Nephron progenitor cell (in vitro differentiated cells): ENCODE data around the gene GNS.
A peak's percentile ranks its signal among the peaks of the same experiment; 100 is the strongest.

Experiments
- DNase-seq: peaks from one replicate; pipeline ENCODE4 v3.0.0; 2021
- H3K27ac Mint-ChIP-seq: 2 replicates; pipeline ENCODE4 v1.8.0; 2021; ENCODE audit warnings: mild to moderate bottlenecking, moderate library complexity, mixed read lengths
- H3K27me3 Mint-ChIP-seq: 2 replicates; pipeline ENCODE4 v1.8.0; 2021; ENCODE audit warnings: mild to moderate bottlenecking, low read depth, mixed read lengths; ENCODE audit not compliant: poor library complexity
- H3K36me3 Mint-ChIP-seq: 2 replicates; pipeline ENCODE4 v1.8.0; 2021; ENCODE audit warnings: low read depth, mixed read lengths
- H3K4me1 Mint-ChIP-seq: 2 replicates; pipeline ENCODE4 v1.8.0; 2021; ENCODE audit warnings: mixed read lengths
- H3K4me3 Mint-ChIP-seq: 2 replicates; pipeline ENCODE4 v1.8.0; 2021; ENCODE audit warnings: mild to moderate bottlenecking, moderate library complexity, mixed read lengths
- H3K9me3 Mint-ChIP-seq: 2 replicates; pipeline ENCODE4 v1.8.0; 2021; ENCODE audit warnings: mild to moderate bottlenecking, moderate library complexity, mixed read lengths
- TF ChIP-seq, protein P1 (sequence below): fragments of 200-600 bp; sonication (generic); IDR thresholded peaks from 2 replicates; pipeline ENCODE4 v1.5.0; 2021; ENCODE audit warnings: antibody characterized with exemption

GNS gene

DNA sequence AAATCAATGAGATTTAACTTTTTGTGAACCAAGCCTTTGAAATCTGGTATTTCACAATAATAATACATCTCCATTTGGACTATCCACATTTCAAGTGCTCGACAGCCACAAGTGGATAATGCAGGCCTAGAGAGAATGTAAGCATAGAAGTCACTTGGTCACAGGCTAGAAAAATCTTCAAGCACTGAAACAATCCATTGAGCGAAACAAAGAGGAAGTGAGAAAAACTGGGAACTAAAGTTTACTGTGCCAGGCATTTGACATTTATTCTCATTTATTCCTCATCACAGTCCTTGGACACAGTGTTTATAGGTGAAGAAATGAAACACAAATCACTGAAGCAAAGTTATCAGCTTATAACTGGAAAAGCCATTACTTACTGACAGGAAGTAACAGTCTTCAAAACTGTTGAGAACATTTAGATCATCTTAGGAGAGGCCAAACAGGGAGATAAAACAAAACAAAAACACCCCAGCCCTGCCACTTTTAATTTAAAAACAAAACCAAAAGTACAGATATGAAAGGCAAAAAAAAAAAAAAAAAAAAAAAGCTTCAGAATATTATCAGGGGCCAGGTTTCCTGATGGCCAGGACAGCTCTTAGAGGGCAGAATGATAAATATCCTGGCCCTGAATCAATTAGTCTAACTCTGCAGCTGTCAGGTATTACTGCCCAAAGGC, 29.2 kb downstream of the GNS start:
- H3K9me3 Mint-ChIP-seq: no peaks in the 10 kb centered on the region
- peak overlapping the region; percentile 20 for H3K27ac Mint-ChIP-seq
- no peak overlapping the region for H3K4me3 Mint-ChIP-seq
- no peak for DNase-seq
- TF ChIP-seq, protein P1, sequence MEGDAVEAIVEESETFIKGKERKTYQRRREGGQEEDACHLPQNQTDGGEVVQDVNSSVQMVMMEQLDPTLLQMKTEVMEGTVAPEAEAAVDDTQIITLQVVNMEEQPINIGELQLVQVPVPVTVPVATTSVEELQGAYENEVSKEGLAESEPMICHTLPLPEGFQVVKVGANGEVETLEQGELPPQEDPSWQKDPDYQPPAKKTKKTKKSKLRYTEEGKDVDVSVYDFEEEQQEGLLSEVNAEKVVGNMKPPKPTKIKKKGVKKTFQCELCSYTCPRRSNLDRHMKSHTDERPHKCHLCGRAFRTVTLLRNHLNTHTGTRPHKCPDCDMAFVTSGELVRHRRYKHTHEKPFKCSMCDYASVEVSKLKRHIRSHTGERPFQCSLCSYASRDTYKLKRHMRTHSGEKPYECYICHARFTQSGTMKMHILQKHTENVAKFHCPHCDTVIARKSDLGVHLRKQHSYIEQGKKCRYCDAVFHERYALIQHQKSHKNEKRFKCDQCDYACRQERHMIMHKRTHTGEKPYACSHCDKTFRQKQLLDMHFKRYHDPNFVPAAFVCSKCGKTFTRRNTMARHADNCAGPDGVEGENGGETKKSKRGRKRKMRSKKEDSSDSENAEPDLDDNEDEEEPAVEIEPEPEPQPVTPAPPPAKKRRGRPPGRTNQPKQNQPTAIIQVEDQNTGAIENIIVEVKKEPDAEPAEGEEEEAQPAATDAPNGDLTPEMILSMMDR: no peak
- peaks cover 11% of the 10 kb centered on the region for H3K4me1 Mint-ChIP-seq
- H3K27me3 Mint-ChIP-seq: no peaks in the 10 kb centered on the region
- peaks cover 66% of the 10 kb centered on the region for H3K36me3 Mint-ChIP-seq

DNA sequence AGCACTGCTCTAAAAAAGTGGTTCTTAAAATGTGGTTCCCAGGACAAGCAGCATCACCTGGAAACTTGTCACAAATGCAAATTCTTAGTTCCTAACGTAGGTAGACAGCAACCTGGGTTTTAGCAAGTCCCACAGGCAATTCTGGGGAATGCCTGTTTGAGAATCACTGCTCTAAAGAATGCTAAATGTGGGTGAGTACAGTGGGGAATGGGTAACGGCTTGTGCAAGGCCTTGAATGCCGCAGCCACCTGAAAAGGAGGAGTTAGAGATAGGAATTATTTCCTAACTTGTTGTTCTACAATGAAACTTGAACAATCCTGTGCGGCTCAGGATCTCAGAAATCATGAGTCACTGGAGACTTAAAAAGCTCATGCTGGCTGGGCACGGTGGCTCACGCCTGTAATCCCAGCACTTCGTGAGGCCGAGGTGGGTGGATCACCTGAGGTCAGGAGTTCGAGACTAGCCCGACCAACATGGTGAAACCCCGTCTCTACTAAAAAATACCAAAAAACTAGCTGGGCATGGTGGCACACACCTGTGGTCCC, 34.9 kb downstream of the GNS start:
- Mint-ChIP-seq H3K4me3 (no peak overlapping the region), H3K9me3 (no peaks in the 10 kb centered on the region), H3K36me3 (peaks cover 65% of the 10 kb centered on the region), H3K27ac (no peak overlapping the region), H3K4me1 (no peaks in the 10 kb centered on the region), H3K27me3 (no peaks in the 10 kb centered on the region)
- no peak for DNase-seq
- TF ChIP-seq, protein P1: no peak

- TF ChIP-seq, protein P1: no peak
- Mint-ChIP-seq H3K27ac (no peak overlapping the region), H3K27me3 (no peaks in the 10 kb centered on the region), H3K4me1 (no peaks in the 10 kb centered on the region), H3K4me3 (no peak overlapping the region), H3K36me3 (peaks cover 60% of the 10 kb centered on the region), H3K9me3 (no peaks in the 10 kb centered on the region)
- no peak for DNase-seq
These were observed 35.6 kb downstream of the GNS start for GRCh38 chr12:64723630-64724029.

DNA sequence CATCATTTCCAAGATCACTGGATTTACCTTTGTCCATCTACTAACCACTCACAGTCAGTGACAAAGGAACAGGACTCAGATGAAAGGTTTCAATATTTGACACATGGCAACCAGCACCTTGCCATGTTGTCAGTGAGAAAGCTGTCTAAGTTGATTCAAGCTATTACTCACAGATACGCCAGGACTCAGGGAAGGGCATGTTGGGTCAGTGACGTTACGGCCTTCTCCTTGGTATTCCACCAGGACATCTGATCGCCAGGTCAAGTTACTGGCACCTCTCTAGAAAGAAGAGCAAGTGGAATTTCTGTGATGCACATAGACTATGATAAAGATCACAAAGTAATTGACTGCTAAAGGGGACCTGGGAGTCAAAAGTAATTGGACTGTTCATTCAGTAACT, 36.4 kb downstream of the GNS start:
- Mint-ChIP-seq H3K4me1 (no peaks in the 10 kb centered on the region), H3K4me3 (no peak overlapping the region), H3K36me3 (peaks cover 57% of the 10 kb centered on the region), H3K9me3 (no peaks in the 10 kb centered on the region), H3K27ac (peak overlapping the region; percentile 31), H3K27me3 (no peaks in the 10 kb centered on the region)
- TF ChIP-seq, protein P1: no peak
- DNase-seq: no peak

- no peak for DNase-seq
- no peak overlapping the region for H3K27ac Mint-ChIP-seq
These were observed 38.3 kb downstream of the GNS start for GRCh38 chr12:64720884-64721283.

More at GRCh38 chr12:64720884-64721283, 38.3 kb downstream of the GNS start:
- Mint-ChIP-seq H3K36me3 (peaks cover 61% of the 10 kb centered on the region), H3K4me1 (no peaks in the 10 kb centered on the region), H3K9me3 (no peaks in the 10 kb centered on the region), H3K4me3 (no peak overlapping the region), H3K27me3 (no peaks in the 10 kb centered on the region)
- TF ChIP-seq, protein P1: no peak
